OCI-LY1 (cell line): ENCODE results near the gene RC3H1.
"Not testable (repeated sequence)": the region's sequence is repeated elsewhere in the genome, so short reads cannot be mapped to it uniquely, and the experiment has no call there.

Source experiments
- H2AFZ ChIP-seq: fragments of 200-600 bp; sonication (generic), shearing (Covaris generic); 2 replicates; pipeline ENCODE4 v1.6.0; 2014; ENCODE audit warnings: antibody characterized with exemption, mild to moderate bottlenecking, low read length
- H3F3A ChIP-seq: fragments of 200-600 bp; sonication (generic), shearing (Covaris generic); 2 replicates; pipeline ENCODE4 v1.6.0; 2014; ENCODE audit warnings: mild to moderate bottlenecking, antibody characterized with exemption, low read length, moderate library complexity; ENCODE audit not compliant: insufficient read depth
- H3K27ac ChIP-seq: fragments of 200-600 bp; sonication (generic); 2 replicates; pipeline ENCODE4 v1.5.1; 2014; ENCODE audit warnings: low read length, mixed run types, mild to moderate bottlenecking, low read depth; ENCODE audit not compliant: poor library complexity, severe bottlenecking
- H3K27me3 ChIP-seq: fragments of 200-600 bp; sonication (generic); 2 replicates; pipeline ENCODE4 v1.6.0; 2014; ENCODE audit warnings: antibody characterized with exemption, mild to moderate bottlenecking, low read length, moderate library complexity; ENCODE audit not compliant: insufficient read depth
- H3K36me3 ChIP-seq: fragments of 200-600 bp; sonication (generic); 2 replicates; pipeline ENCODE4 v1.6.1; 2014; ENCODE audit warnings: mild to moderate bottlenecking, antibody characterized with exemption, low read length, moderate library complexity, mixed read lengths; ENCODE audit not compliant: insufficient read depth
- H3K4me1 ChIP-seq: fragments of 200-600 bp; sonication (generic); 2 replicates; pipeline ENCODE4 v1.5.1; 2014; ENCODE audit warnings: mild to moderate bottlenecking, low read length, moderate library complexity; ENCODE audit not compliant: insufficient read depth, severe bottlenecking
- H3K4me2 ChIP-seq: fragments of 200-600 bp; sonication (generic), shearing (Covaris generic); 2 replicates; pipeline ENCODE4 v1.6.1; 2014; ENCODE audit warnings: low read length
- H3K4me3 ChIP-seq: fragments of 200-600 bp; sonication (generic); 2 replicates; pipeline ENCODE4 v1.5.1; 2014; ENCODE audit warnings: low read length, low read depth, mild to moderate bottlenecking, mixed read lengths; ENCODE audit not compliant: poor library complexity, severe bottlenecking
- H3K79me2 ChIP-seq: fragments of 200-600 bp; shearing (Covaris generic); 2 replicates; pipeline ENCODE4 v1.6.1; 2016; ENCODE audit warnings: mixed run types, low read length, mixed read lengths; ENCODE audit not compliant: insufficient read depth
- H3K9ac ChIP-seq: fragments of 200-600 bp; sonication (generic), shearing (Covaris generic); 2 replicates; pipeline ENCODE4 v1.6.1; 2014; ENCODE audit warnings: mild to moderate bottlenecking, low read length, mixed read lengths
- H3K9me2 ChIP-seq: fragments of 200-600 bp; sonication (generic), shearing (Covaris generic); 2 replicates; pipeline ENCODE4 v1.6.1; 2014; ENCODE audit warnings: low read depth, mild to moderate bottlenecking, low read length, mixed read lengths
- H3K9me3 ChIP-seq: fragments of 200-600 bp; shearing (Covaris generic); 2 replicates; pipeline ENCODE4 v1.6.1; 2014; ENCODE audit warnings: low read length, mixed read lengths
- H4K20me1 ChIP-seq: fragments of 200-600 bp; sonication (generic), shearing (Covaris generic); 2 replicates; pipeline ENCODE4 v1.6.0; 2016; ENCODE audit warnings: mild to moderate bottlenecking, low read length; ENCODE audit not compliant: insufficient read depth
- CTCF ChIP-seq: fragments of 200-600 bp; sonication (generic), shearing (Covaris generic); IDR thresholded peaks from 2 replicates; pipeline ENCODE4 v1.5.1; 2017; ENCODE audit warnings: mild to moderate bottlenecking, antibody characterized with exemption, low read length, moderate library complexity, mixed read lengths
- EZH2 ChIP-seq: fragments of 200-600 bp; sonication (generic), shearing (Covaris generic); IDR thresholded peaks from 2 replicates; pipeline ENCODE4 v1.8.0; 2017; ENCODE audit warnings: borderline replicate concordance, mixed run types, mild to moderate bottlenecking, antibody characterized with exemption, low read length, moderate library complexity, mixed read lengths

The RC3H1 gene

GRCh38 chr1:173996995-173997394 is 25.2 kb downstream of the RC3H1 start:
- peaks cover 44% of the 10 kb centered on the region for H3K79me2 ChIP-seq
- 0 out of 2 replicates have a peak, but pooled peaks cover under 1% of the 10 kb centered on the region for H3F3A ChIP-seq
- H3K4me2 ChIP-seq: no peak overlapping the region; the same call in 1 of the 2 replicates
- no peak overlapping the region for H3K4me3 ChIP-seq
- H3K27me3 ChIP-seq: no peaks in the 10 kb centered on the region
- H3K27ac ChIP-seq: no peak overlapping the region
- H3K9ac ChIP-seq: no peak overlapping the region
- H3K4me1 ChIP-seq: peaks cover 34% of the 10 kb centered on the region
- TF ChIP-seq CTCF (no peak), EZH2 (no peak)
- no peaks in the 10 kb centered on the region for H3K9me2 ChIP-seq
- 0 out of 2 replicates have a peak, but pooled peaks cover 3% of the 10 kb centered on the region for H4K20me1 ChIP-seq
- H2AFZ ChIP-seq: no peak overlapping the region
- H3K36me3 ChIP-seq: peaks cover 16% of the 10 kb centered on the region
- H3K9me3 ChIP-seq: no peaks in the 10 kb centered on the region

- Histone ChIP-seq H3K9me3 (no peaks in the 10 kb centered on the region), H3F3A (no peaks in the 10 kb centered on the region), H3K27me3 (no peaks in the 10 kb centered on the region), H3K4me3 (no peak overlapping the region), H3K27ac (no peak overlapping the region), H4K20me1 (0 out of 2 replicates have a peak, but pooled peaks cover 3% of the 10 kb centered on the region), H3K9me2 (no peaks in the 10 kb centered on the region), H3K36me3 (peaks cover 28% of the 10 kb centered on the region), H3K4me2 (no peak overlapping the region), H2AFZ (no peak overlapping the region), H3K9ac (no peak overlapping the region), H3K4me1 (peaks cover 24% of the 10 kb centered on the region), H3K79me2 (peaks cover 39% of the 10 kb centered on the region)
- TF ChIP-seq EZH2 (no peak), CTCF (no peak)
These were observed 26.7 kb downstream of the RC3H1 start for GRCh38 chr1:173995475-173995874.

GRCh38 chr1:173993948-173994347 is 28.2 kb downstream of the RC3H1 start:
- H4K20me1 ChIP-seq, H3K4me2 ChIP-seq, H3K27me3 ChIP-seq, H3K4me3 ChIP-seq, H3K27ac ChIP-seq, H3K9me2 ChIP-seq, H2AFZ ChIP-seq, H3K9ac ChIP-seq, H3K9me3 ChIP-seq, H3F3A ChIP-seq: not testable (repeated sequence)
- Histone ChIP-seq H3K79me2 (peaks cover 32% of the 10 kb centered on the region), H3K36me3 (peaks cover 33% of the 10 kb centered on the region), H3K4me1 (peaks cover 24% of the 10 kb centered on the region)

- no peaks in the 10 kb centered on the region for H3K9me3 ChIP-seq
- H3K4me3 ChIP-seq: no peak overlapping the region
- H4K20me1 ChIP-seq: no peaks in the 10 kb centered on the region
- no peaks in the 10 kb centered on the region for H3K27me3 ChIP-seq
- no peaks in the 10 kb centered on the region for H3F3A ChIP-seq
- TF ChIP-seq CTCF: no peak
- no peak for TF ChIP-seq EZH2
- no peaks in the 10 kb centered on the region for H3K4me1 ChIP-seq
- H3K79me2 ChIP-seq: no peaks in the 10 kb centered on the region
- no peak overlapping the region for H3K27ac ChIP-seq
- H2AFZ ChIP-seq: no peak overlapping the region
- H3K9ac ChIP-seq: no peak overlapping the region
- H3K36me3 ChIP-seq: peaks cover 75% of the 10 kb centered on the region
- H3K4me2 ChIP-seq: no peak overlapping the region
- H3K9me2 ChIP-seq: no peaks in the 10 kb centered on the region
These were observed 34.1 kb downstream of the RC3H1 start for GRCh38 chr1:173988068-173988467.
